ENCODE results near the gene SNRK.
"Not testable (repeated sequence)": the region's sequence is repeated elsewhere in the genome, so short reads cannot be mapped to it uniquely, and the experiment has no call there.

SNRK gene

DNA sequence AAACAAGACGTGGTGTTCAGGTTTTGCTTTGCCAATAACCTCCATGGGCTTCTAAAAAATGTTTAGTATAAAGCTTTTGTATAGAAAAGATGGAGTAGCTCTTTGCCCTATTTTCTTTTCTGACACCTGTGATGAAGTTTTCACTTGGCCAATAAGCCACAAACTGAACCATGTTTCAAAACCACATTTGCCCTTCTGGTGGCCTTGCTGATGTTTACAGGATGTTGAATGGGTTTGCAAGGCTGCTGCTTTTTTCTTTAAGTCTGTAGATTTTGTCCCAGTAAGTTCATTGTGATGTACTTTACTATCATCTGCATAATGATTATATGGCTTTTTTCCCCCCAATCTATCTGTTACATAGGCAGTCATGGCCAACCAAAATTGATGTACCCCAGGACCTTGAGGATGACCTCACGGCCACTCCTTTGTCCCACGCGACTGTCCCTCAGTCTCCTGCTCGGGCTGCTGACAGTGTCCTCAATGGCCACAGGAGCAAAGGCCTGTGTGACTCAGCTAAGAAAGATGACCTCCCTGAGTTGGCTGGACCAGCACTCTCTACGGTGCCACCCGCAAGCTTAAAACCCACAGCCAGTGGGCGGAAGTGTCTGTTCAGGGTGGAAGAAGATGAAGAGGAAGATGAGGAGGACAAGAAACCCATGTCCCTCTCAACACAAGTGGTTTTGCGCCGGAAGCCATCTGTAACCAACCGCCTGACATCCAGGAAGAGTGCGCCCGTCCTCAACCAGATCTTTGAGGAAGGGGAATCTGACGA lies 60.8 kb downstream of the SNRK start:
- peak; percentile 78 for DNase-seq (ENCODE audit: low read depth)

DNA sequence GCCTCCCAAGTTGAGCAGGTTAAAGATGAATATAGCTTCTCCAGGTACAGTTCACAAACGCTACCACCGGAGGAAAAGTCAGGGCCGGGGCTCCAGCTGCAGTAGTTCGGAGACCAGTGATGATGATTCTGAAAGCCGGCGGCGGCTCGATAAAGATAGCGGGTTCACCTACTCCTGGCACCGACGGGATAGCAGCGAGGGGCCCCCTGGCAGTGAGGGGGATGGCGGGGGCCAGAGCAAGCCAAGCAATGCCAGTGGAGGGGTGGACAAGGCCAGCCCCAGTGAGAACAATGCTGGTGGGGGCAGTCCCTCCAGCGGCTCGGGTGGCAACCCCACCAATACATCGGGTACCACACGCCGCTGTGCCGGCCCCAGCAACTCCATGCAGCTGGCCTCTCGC lies 61.4 kb downstream of the SNRK start:
- DNase-seq (ENCODE audit: low read depth) = no peak

DNA sequence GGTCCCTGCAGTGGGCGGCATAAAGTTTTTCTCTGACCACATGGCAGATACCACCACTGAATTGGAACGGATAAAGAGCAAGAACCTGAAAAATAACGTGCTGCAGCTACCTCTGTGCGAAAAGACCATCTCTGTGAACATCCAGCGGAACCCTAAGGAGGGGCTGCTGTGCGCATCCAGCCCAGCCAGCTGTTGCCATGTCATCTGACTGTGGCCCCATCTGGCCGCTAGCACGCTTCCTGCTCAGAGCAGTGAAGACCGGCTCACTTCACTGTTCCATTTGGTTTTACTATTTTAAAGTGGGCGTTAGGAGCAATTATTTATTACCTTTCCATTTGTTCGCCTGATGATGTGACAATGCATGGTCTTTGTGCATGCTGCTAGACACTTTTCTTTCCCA lies 62.0 kb downstream of the SNRK start:
- no peak for DNase-seq (ENCODE audit: low read depth)

DNA sequence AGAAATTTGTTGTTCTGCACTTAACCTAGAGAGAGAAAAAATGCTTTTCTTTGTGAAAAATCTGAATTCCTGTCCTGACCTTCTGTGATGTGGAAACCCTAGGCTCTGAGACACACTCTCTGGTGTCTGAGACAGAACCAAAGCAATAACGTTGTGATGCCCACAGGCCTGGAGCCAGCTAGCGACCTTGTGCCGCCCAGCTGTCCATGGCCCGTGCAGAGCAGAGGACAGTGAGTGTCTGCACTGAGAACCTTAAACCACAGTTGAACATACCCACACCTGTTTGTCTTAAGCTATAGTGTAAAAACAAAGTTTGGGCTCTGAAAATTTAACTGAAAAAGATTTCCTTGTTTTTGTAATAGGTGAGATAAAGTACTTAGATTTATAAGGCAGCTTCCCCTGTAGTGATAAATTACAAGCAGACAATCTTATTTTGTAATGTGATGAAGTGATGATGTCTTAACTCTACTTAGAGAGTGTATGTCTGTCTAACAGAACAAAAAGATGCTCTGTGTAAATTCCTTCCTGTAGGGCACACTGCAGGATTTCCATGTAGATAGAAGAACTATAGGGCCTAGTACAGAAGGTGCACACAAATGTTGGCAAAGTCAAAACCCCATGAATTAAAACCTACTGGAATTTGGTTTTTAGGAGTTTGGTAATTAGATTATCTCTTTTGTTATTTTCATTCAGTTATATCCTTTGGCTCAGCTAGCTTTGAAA lies 62.7 kb downstream of the SNRK start:
- no peak for DNase-seq (ENCODE audit: low read depth)

DNA sequence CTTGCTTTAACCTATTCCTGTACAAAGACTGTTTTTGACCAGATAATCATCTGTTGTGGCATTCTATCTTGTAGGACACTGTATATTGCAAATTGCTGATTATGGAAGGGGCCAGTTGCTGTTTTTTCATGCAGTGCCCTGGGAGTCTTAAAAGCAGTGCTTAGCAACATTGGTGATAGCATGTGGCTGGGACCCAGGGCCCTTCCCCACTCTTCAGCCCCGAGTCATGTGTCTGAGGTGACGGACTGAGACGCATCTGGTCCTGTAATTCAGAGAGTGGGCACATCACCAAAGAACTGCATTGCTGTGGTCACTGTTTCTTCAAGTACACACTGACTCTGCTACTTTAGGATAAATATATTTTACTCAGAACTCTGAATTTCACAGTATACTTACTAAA lies 63.4 kb downstream of the SNRK start:
- DNase-seq (ENCODE audit: low read depth) = peak; percentile 39

DNA sequence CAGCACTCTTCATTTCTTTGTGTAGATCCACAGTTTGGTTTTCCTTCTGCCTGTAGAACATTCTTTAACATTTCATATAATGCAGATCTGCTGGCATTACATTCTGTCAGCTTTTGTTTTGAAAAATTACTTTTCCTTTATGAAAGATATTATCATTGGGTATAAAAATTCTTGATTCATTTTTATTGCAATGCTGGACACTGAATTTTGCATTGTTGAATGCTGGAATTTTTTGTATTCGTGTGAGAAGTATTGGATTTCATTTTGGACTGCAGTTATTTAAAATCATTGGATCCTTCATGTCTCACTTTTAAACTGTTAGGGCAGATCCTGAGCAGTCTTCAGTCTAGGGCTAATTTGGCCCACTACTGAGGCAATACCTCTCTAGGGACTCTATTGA lies 67.1 kb downstream of the SNRK start:
- no peak for DNase-seq (ENCODE audit: low read depth)

DNA sequence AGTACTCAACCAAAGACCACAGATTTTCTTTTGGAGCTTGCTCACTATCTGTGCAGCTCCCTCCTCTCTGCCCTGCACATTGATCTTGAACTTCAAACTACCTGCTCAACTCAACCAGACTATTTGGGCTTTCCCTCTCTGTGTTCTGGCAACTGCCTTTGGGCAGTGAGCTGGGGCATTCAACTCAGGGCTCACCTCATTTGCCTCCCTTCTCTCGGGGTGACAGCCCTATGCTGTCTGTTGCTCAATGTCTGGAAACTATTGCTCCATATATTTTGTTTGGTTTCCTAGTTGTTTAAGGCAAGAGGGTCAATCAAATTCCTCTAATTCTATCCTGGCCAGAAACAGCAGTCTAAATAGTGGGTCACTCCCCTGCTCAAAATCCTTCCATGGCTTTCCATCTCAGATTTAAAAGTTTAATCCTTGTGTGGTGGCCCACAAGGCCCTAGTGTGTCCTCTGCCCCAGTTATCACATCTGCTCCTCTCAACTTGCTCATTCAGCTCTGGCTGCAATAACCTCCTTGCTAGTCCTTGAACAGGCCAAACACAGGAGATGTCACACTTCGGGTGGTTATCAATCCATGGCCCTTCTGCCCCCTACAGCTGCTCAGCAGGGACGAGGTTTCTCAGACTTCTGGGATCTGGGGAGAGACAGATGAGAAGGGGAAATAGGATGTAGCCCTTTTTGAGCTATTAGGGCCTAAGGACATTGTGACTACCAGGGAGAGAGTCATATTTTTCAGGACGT lies 67.8 kb downstream of the SNRK start:
- DNase-seq (ENCODE audit: low read depth) = peak; percentile 36

DNA sequence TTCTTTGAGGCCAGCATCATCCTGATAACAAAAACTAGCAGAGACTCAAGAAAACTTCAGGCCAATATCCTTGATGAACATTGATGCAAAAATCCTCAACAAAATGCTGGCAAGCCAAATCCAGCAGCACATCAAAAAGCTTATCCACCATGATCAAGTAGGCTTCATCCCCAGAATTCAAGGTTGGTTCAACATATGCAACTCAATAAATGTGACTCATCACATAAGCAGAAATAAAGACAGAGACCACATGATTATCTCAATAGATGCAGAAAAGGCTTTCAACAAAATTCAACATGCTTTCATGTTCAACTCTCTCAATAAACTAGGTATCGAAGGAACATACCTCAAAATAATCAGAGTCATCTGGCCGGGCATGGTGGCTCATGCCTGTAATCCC lies 69.7 kb downstream of the SNRK start:
- DNase-seq (ENCODE audit: low read depth) = not testable (repeated sequence)

DNA sequence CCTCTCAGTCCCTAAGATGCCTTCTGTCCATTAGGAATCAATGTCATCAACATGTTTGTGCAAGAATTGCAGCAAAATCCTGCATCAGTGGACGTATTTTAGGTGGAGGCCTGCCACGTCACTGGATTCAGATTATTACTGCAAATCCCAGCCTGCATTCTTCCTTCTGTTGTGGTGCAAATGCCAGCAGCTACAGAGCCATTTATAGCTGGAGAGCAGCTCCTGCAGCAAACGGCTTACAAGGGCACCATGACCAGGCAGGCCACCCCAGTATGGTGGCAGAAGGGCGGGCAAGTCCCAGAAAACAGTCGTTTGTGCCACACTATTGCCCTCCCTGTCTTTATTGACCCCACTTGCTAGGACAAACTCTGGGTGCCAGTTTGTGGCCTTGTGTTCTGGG lies 74.7 kb downstream of the SNRK start:
- no peak for DNase-seq (ENCODE audit: low read depth)

DNA sequence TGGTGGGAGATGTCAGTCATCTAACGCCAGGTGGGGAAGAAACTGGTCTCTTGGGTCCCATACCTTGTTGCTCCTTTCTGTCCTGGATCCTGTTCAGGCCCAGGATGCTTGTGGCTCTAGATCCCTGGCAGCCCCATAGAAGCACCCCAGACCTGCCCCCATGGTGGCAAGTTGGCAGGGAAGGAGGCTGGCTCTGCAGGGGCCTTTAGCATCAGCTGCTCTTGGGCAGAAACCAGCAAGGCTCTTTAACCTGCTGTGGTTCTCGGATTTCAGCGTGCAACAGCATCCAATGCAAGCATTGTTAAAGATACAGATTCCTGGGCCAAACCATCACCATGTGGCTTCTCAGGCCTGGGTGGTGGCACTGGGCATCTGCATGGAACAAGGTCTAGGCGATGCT lies 75.8 kb downstream of the SNRK start:
- no peak for DNase-seq (ENCODE audit: low read depth)

DNA sequence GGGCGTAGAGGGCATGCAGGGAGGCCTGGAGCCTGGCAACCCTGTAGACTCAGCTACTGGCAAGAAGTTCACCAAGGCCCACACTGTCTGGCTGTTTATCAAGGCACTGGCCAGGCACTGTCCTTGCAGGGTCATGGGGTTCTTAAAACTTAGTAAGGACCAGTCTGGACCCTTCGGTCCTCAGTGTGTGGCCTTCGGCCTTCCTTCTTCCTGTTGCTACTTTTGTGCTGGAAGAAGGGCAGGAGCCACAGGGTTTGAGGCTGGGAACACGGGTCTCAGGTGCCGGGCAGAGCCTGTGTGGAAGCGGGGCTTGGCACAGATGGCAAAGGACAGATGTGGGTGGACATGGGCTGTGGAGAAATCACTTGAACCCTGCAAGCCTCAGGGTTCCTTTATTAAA lies 76.6 kb downstream of the SNRK start:
- no peak for DNase-seq (ENCODE audit: low read depth)

DNA sequence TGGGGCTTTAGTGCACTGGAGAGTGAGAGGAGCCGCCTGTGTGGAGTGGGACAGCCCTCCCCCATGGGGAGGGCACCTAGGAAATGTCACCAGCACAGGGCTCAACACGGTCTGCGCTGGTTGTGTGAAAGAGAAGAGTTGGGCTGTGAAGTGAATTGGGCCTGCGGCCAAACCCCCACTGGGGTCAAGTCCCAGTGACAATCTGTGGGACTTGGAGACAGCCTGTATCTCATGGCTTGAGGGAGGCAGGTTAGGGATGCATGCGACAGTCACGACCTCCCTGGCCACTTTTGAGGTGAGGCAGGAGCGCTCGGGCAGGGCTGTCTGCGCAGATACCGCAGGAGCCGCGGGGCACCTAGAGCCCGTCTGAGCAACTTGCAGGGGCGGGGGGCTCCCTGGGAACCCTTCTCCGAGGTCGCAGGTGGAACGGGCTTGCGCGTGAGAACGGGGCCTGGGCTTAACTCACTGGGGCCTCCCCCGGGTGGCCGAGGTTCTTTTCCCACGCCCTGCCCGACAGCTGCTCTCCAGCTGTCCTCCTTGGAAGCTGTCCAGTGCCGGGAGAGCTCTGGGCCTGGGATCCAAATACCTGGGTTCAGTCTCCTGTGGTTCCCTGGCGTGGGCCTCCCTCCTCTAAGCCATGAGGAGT lies 77.4 kb downstream of the SNRK start:
- peak; percentile 63 for DNase-seq (ENCODE audit: low read depth)

DNA sequence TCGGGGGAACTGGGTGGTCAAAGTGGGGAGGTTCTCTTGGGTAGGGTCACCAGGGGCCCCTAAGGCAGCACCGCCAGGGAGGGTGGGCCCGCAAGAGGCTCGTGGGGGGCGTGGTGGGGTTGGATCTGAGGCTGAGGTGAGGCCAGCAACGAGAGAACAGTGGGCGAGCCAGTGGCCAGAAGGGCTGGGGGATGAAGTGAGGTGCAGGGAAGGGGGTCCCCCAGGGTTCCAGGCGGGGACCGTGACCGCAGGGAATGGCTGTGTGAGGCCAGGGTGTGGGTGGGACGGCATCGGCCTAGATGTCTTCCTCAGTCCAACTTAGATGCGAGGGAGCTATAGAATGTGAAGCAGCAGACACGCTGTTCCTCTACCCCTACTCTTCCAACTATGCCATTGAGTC lies 78.2 kb downstream of the SNRK start:
- no peak for DNase-seq (ENCODE audit: low read depth)

DNA sequence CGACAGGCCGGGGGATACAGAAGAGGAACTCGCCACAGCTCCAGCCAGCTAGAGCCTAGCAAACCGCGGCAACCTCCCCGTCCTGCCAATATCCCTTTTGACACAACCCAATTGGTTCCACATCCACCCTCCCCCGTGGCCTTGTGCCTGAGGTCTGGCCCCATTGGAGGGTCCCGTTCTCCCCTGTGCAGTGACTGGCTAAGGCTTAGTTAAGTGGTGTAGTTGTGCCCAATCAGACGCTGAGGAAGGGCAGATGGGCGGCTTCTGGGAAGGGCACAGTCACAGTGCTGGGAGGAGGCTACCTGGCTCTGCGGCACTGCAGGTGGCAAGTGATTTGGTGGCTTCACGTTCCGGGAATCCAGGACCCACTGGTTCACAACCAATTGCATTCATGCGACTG lies 78.6 kb downstream of the SNRK start:
- no peak for DNase-seq (ENCODE audit: low read depth)

DNA sequence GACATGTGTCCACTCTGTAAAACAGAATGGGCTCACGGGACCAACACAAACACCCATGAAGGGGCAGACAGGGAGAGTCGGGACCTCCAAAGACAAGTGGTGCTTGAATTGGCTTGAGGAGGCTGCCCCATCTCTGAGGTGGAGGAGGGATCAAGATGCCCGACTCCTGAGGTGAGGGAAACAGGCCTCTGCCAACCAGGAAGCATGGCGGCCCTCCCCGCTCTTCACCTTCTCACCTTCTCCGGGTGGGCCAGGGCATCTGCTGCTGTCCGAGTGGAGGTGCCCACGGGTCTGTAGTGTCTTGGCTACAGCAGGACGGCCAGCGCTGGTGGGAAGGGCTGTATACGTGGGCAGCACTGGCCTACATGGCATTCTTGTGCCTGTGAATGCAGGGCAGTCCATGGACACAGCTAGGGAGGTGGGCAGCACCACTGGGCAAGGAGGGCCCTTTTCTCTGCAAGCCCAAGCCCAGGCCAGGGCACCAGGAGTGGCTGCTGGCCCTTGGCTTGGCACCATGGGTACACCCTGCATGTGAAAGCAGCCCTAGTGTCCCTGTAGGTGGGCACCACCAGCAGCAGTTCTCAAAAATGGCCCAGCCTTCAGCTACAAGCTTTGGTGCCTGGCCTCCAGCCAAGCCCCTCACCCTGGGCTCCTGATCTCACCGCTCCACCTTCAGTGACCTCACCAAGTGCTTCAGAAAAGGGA lies 79.4 kb downstream of the SNRK start:
- DNase-seq (ENCODE audit: low read depth) = no peak

DNA sequence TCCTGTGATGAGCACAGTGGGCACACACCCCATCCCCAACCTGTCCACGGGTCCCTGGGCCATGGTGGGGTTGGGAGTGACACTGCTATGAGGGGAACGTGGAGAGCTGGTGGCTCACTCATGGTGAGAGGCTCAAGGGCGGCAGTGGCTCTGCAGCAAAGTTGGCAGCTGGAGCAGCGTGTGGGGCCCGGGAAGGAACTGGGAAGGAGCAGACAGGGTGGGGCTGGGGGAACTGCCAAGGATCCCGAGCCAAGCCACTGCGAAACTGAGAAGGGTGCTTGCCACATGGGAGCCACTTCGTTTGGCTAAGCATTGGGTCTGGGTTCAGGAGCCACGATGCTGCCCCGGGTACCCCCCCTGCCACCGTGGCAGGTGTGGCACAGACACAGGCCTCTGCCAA lies 80.1 kb downstream of the SNRK start:
- no peak for DNase-seq (ENCODE audit: low read depth)

DNA sequence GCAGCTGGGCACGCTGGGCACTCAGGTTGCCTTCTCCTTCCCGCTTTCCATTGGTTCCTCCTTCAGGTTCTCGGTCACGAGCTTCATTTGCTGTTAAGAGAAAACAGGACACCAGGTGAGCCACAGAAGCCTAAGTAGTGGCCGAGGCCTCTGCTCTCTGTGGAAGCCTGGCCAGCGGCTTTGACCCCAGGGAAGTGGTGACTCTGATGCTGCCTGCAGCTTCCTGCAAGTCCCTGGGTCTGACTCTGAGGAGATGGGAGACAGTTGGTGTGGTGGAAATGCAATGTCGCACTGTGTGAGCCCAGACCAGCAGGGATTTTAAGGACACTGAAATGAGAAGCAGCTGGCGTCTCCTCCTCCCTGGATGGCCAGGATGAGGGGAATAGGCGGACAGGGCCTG lies 80.5 kb downstream of the SNRK start:
- DNase-seq (ENCODE audit: low read depth) = no peak

DNA sequence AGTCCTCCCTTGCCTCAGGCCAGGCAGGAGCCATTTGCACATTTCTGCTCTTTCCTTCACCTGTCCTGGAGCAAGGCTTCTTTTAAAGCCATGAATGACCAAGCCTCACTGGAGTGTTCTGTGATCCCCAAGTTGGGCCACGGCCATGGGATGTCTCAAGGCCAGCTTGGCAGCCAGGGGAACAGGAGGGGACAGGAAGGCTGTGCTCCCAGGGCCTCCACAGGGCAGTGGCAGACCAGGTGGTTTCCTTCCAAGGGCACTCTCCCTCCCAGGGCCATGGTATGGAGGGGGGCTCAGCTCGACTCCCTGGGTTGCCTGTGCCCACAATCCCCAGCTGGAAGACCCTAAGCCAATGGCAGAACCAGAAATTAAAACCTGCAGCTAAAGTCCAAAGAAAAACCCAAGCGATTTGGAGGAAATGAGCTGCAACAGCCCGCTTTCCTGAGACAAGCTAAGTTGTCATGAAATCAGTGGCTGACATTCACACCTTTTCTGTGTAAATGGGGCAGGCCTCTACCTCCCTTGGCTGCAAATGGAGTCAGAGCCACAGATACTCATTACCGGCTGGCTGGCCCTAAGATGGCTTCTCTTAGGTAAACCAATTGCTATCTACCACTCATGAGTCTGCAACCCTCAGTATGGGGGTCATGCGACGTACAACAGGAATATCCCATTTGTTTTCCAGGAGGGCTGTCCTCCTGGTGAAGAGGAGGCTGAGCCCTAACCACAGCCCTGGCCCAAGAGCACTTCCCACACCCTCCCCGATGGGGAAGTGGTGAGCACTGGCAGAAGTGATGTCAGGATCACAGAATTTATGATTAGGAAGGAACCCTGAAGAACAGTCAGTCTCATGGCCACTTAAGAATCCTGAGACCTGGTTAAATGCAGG lies 83.3 kb downstream of the SNRK start:
- DNase-seq (ENCODE audit: low read depth) = no peak

DNA sequence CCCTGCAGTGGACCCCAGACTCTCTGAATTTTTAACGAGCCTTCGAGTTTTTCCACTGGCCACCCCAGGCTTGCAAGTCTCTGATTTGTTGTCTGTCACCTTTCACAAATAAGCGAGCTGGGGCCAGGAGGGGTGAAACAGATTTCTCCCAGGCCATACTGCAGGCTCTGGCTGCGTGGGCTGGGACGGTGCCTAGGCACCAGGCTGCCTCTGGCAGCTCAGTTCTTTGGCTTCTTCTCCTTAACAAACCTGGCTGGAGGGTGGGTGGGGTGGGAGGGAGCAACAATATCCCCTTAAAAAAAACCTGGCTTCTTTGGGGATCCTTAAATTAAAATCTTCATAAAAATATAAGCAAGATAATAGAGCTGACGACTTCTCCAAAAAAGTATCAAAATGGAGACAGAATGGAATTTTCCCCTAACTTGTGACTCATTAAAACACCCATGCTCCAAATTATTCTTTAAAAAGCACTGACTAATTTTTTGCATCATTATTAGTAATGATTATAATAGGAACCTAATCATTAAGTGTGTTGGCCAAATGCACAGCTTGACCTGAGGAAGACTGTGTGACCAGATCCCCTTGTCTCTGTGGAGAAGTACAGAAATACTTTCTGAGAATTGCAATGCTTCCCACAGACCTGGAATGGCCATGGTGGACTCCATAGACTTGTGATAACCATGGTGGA lies 84.1 kb downstream of the SNRK start:
- no peak for DNase-seq (ENCODE audit: low read depth)

DNA sequence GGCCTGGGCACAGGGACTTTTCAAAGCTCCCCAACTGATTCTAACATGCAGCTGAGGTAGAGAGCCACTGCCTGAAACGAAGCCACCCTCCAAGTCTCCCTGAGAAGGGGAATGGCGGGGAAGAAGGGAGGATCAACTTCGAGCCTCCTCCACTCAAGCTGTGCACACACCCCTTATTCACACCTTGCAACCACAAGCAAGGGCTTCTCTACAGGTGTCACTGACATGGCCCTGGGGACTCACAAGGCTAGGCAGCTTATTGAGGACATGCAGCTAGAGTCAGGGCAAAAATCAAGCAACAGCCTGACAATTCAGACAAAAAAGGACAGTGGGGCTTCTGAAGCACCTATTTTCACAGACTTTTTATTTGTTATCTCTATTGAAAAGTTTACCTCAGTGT lies 85.2 kb downstream of the SNRK start:
- no peak for DNase-seq (ENCODE audit: low read depth)

Measured in iris pigment epithelial cell (primary cell).